T-cell (primary cell): ENCODE data around the gene ADGRG1. TPM values are rescaled to one million over a fixed set of nuclear protein-coding genes. Genes with fewer than 3 reads are reported as not detected.

Experiments
- ATAC-seq, 4 experiments: fragments of 200-7000 bp in 3 of 4; fragments of 150-1000 bp in 1 of 4; cut with Tn5 transposase; replicated peaks in 1 of 4; 1 replicate in 3 of 4; 2 replicates in 1 of 4; pipeline ENCODE4 v1.10.0; 2021; ENCODE audit warnings: moderate library complexity in 3 of 4, mild to moderate bottlenecking in 2 of 4, moderate number of reproducible peaks in 1 of 4
- CTCF ChIA-PET, 2 donors: fragments of 300-600 bp; sonication (Branson Sonifier 250); formaldehyde crosslinking; loops; one replicate each; lab custom pipeline; 2022; ENCODE audit warnings: antibody characterized with exemption in 2 of 2; lab: Charles Lee
- POLR2A ChIA-PET, 2 donors: fragments of 300-600 bp; sonication (Branson Sonifier 250); formaldehyde crosslinking; loops; one replicate each; lab custom pipeline; 2022; ENCODE audit warnings: antibody characterized with exemption in 2 of 2; lab: Charles Lee
- DNase-seq, 35 experiments: peaks; one replicate each; pipeline versions ENCODE4 v3.0.0 to v3.0.0-alpha.2; 2013 to 2023
- H3K27ac ChIP-seq: one replicate; pipeline ENCODE4 v1.5.1; 2013; ENCODE audit warnings: low read length
- H3K27me3 ChIP-seq, 2 experiments: replicated peaks in 1 of 2; 1 replicate in 1 of 2; 2 replicates in 1 of 2; pipeline versions ENCODE4 v1.6.1 to v1.7.0; 2013; ENCODE audit warnings: low read length in 1 of 2, mixed read lengths in 1 of 2; ENCODE audit not compliant: control insufficient read depth in 2 of 2, insufficient read depth in 2 of 2; ENCODE audit errors: extremely low read depth in 1 of 2
- H3K36me3 ChIP-seq, 2 donors: 1 replicate in 1 of 2; 2 replicates in 1 of 2; pipeline versions ENCODE4 v1.6.1 to v1.7.0; 2013; ENCODE audit warnings: low read length in 1 of 2; ENCODE audit not compliant: control insufficient read depth in 2 of 2, insufficient read depth in 1 of 2; ENCODE audit errors: extremely low read depth in 1 of 2
- H3K4me1 ChIP-seq, 2 experiments: 1 replicate in 1 of 2; 2 replicates in 1 of 2; pipeline versions ENCODE4 v1.6.1 to v1.7.0; 2013; ENCODE audit warnings: low read length in 2 of 2, mixed read lengths in 1 of 2; ENCODE audit not compliant: insufficient read depth in 2 of 2, control insufficient read depth in 1 of 2; ENCODE audit errors: extremely low read depth in 1 of 2
- H3K4me3 ChIP-seq, 2 donors: 1 replicate in 1 of 2; 2 replicates in 1 of 2; pipeline versions ENCODE4 v1.5.1 to v1.7.0; 2013; ENCODE audit warnings: mild to moderate bottlenecking in 2 of 2, low read length in 1 of 2, moderate library complexity in 1 of 2; ENCODE audit not compliant: control insufficient read depth in 1 of 2; ENCODE audit errors: extremely low read depth in 1 of 2
- H3K9me3 ChIP-seq: 2 replicates; pipeline ENCODE4 v1.7.0; 2013
- H3K27ac Mint-ChIP-seq, 2 donors: one replicate each; pipeline ENCODE4 v1.8.0; 2020 to 2021; ENCODE audit warnings: mild to moderate bottlenecking in 2 of 2, mixed read lengths in 2 of 2
- H3K27me3 Mint-ChIP-seq, 2 donors: one replicate each; pipeline ENCODE4 v1.8.0; 2021 to 2022; ENCODE audit warnings: mixed read lengths in 2 of 2
- H3K36me3 Mint-ChIP-seq: one replicate; pipeline ENCODE4 v1.8.0; 2021; ENCODE audit warnings: mixed read lengths
- H3K4me1 Mint-ChIP-seq, 3 donors: one replicate each; pipeline ENCODE4 v1.8.0; 2020 to 2022; ENCODE audit warnings: mixed read lengths in 3 of 3, mild to moderate bottlenecking in 1 of 3
- H3K4me3 Mint-ChIP-seq, 3 donors: one replicate each; pipeline ENCODE4 v1.8.0; 2020 to 2022; ENCODE audit warnings: mild to moderate bottlenecking in 3 of 3, mixed read lengths in 3 of 3, moderate library complexity in 3 of 3
- H3K9me3 Mint-ChIP-seq, 3 donors: one replicate each; pipeline ENCODE4 v1.8.0; 2020 to 2022; ENCODE audit warnings: mixed read lengths in 3 of 3
- WGBS: methylation state at CpG from one replicate; pipeline ENCODE4 v1.1.5; 2013; ENCODE audit warnings: missing lambda C conversion rate; ENCODE audit not compliant: insufficient coverage; 5-methylcytosine and 5-hydroxymethylcytosine counted together
- total RNA-seq, 35 experiments: library from RNA in 6 of 35; stranded (reverse) in 6 of 35; fragments of 120-200 nt in 1 of 35; gene quantifications; one replicate each; pipeline versions ENCODE4 v1.2.1 to v1.2.4 and lab custom pipeline; 2013 to 2026

Gene ADGRG1
- total RNA-seq, 5 donors from 2014 or later (not counting 1 experiment from before 2014, with no cell fraction given): 7.8 to 91.7 (median 11.7) TPM

- DNase-seq (no peak), ATAC-seq (no peak)
- Histone ChIP-seq H3K27ac (no peak overlapping the region), H3K9me3 (no peaks in the 10 kb centered on the region), H3K36me3 (peaks cover 0 to 32% of the 10 kb centered on the region in 2 donors), H3K4me1 (peaks cover 0 to 2% of the 10 kb centered on the region in 2 experiments), H3K4me3 (no peak overlapping the region), H3K27me3 (peaks cover 0 to 5% of the 10 kb centered on the region in 2 experiments)
- H3K36me3 Mint-ChIP-seq: no peaks in the 10 kb centered on the region
- no peaks in the 10 kb centered on the region for H3K4me1 Mint-ChIP-seq
- CTCF ChIA-PET: no interaction called here
- POLR2A ChIA-PET: no interaction called here
- no peaks in the 10 kb centered on the region for H3K9me3 Mint-ChIP-seq
- H3K27ac Mint-ChIP-seq: no peak overlapping the region
- H3K27me3 Mint-ChIP-seq: no peaks in the 10 kb centered on the region
- H3K4me3 Mint-ChIP-seq: no peak overlapping the region
- WGBS: 87% methylated on average over 20 of the region's 21 CpGs
Measured at GRCh38 chr16:57663436-57663835, 35.0 kb downstream of the ADGRG1 start.

- Mint-ChIP-seq H3K4me3 (no peak overlapping the region), H3K9me3 (no peaks in the 10 kb centered on the region), H3K4me1 (no peaks in the 10 kb centered on the region), H3K27ac (no peak overlapping the region), H3K36me3 (no peaks in the 10 kb centered on the region), H3K27me3 (no peaks in the 10 kb centered on the region)
- no peak for DNase-seq
- H3K4me1 ChIP-seq: no peaks in the 10 kb centered on the region
- ATAC-seq: no peak
- POLR2A ChIA-PET: interaction anchor here in 1 of 2 donors (0.7 kb wide), 1 partner anchor 202 kb away, joined by 4 read pairs; the partner anchor contains the start of gene POLR2C
- no peaks in the 10 kb centered on the region for H3K9me3 ChIP-seq
- 68% methylated on average over 7 of the region's 15 CpGs for WGBS
- H3K27me3 ChIP-seq: peaks cover 0 to 5% of the 10 kb centered on the region in 2 experiments
- H3K36me3 ChIP-seq: peaks cover 0 to 25% of the 10 kb centered on the region in 2 donors
- CTCF ChIA-PET: no interaction called here
- no peak overlapping the region for H3K4me3 ChIP-seq
- no peak overlapping the region for H3K27ac ChIP-seq
Measured at GRCh38 chr16:57663917-57664661, 35.7 kb downstream of the ADGRG1 start.

GRCh38 chr16:57664662-57665025 is 36.2 kb downstream of the ADGRG1 start:
- no peak overlapping the region for H3K27ac Mint-ChIP-seq
- Histone ChIP-seq H3K9me3 (no peaks in the 10 kb centered on the region), H3K4me3 (no peak overlapping the region), H3K27me3 (peaks cover 0 to 5% of the 10 kb centered on the region in 2 experiments), H3K36me3 (peaks cover 0 to 25% of the 10 kb centered on the region in 2 donors), H3K4me1 (no peaks in the 10 kb centered on the region), H3K27ac (no peak overlapping the region)
- ChIA-PET CTCF (no interaction called here), POLR2A (interaction anchor here in 1 of 2 donors (0.7 kb wide), 1 partner anchor 202 kb away, joined by 4 read pairs; the partner anchor contains the start of gene POLR2C)
- ATAC-seq (no peak), DNase-seq (no peak)
- no peak overlapping the region for H3K4me3 Mint-ChIP-seq
- WGBS: 98% methylated on average over 4 of the region's 6 CpGs
- H3K36me3 Mint-ChIP-seq: no peaks in the 10 kb centered on the region
- H3K27me3 Mint-ChIP-seq: no peaks in the 10 kb centered on the region
- no peaks in the 10 kb centered on the region for H3K9me3 Mint-ChIP-seq
- H3K4me1 Mint-ChIP-seq: no peaks in the 10 kb centered on the region

DNA sequence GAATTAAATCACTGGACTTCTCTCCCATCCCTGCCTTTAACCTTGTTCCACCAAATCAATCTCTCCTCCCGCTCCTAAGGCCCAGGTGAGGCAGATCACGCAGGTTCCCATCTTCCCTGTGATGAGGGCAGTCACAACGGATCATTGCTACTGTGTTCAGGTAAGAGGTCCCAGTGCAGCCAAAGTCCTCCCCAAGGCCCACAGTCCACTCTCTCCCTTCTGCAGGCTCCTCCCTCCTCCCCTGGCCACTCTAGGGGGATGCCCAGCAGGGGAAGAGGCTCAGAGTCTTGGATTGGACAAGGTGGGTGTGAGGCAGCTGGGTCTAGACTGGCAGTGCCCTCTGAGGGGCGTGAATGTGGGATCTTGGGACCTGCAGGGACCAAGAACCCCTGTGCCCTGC is 37.1 kb downstream of the ADGRG1 start:
- H3K9me3 ChIP-seq: no peaks in the 10 kb centered on the region
- Mint-ChIP-seq H3K27me3 (peaks cover 0 to 1% of the 10 kb centered on the region in 2 donors), H3K36me3 (no peaks in the 10 kb centered on the region), H3K9me3 (no peaks in the 10 kb centered on the region), H3K4me1 (no peaks in the 10 kb centered on the region), H3K4me3 (no peak overlapping the region), H3K27ac (no peak overlapping the region)
- no peaks in the 10 kb centered on the region for H3K4me1 ChIP-seq
- CTCF ChIA-PET: no interaction called here
- H3K4me3 ChIP-seq: no peak overlapping the region
- H3K36me3 ChIP-seq: peaks cover 0 to 19% of the 10 kb centered on the region in 2 donors
- WGBS: no CpG with 5 or more reads among the region's 4 CpGs
- peaks cover 0 to 5% of the 10 kb centered on the region in 2 experiments for H3K27me3 ChIP-seq
- H3K27ac ChIP-seq: no peak overlapping the region
- DNase-seq (no peak), ATAC-seq (no peak)
- POLR2A ChIA-PET: no interaction called here

- no peaks in the 10 kb centered on the region for H3K9me3 ChIP-seq
- no peak for ATAC-seq
- Mint-ChIP-seq H3K9me3 (no peaks in the 10 kb centered on the region), H3K36me3 (no peaks in the 10 kb centered on the region), H3K4me3 (no peak overlapping the region), H3K4me1 (no peaks in the 10 kb centered on the region), H3K27ac (no peak overlapping the region), H3K27me3 (peaks cover 0 to 1% of the 10 kb centered on the region in 2 donors)
- 89% methylated on average over 7 of the region's 11 CpGs for WGBS
- H3K4me1 ChIP-seq: no peaks in the 10 kb centered on the region
- no peak for DNase-seq
- CTCF ChIA-PET: no interaction called here
- H3K36me3 ChIP-seq: peaks cover 0 to 12% of the 10 kb centered on the region in 2 donors
- no peak overlapping the region for H3K4me3 ChIP-seq
- H3K27ac ChIP-seq: no peak overlapping the region
- POLR2A ChIA-PET: no interaction called here
- H3K27me3 ChIP-seq: peaks cover 0 to 5% of the 10 kb centered on the region in 2 experiments
Measured at GRCh38 chr16:57666353-57667047, 38.1 kb downstream of the ADGRG1 start.

DNA sequence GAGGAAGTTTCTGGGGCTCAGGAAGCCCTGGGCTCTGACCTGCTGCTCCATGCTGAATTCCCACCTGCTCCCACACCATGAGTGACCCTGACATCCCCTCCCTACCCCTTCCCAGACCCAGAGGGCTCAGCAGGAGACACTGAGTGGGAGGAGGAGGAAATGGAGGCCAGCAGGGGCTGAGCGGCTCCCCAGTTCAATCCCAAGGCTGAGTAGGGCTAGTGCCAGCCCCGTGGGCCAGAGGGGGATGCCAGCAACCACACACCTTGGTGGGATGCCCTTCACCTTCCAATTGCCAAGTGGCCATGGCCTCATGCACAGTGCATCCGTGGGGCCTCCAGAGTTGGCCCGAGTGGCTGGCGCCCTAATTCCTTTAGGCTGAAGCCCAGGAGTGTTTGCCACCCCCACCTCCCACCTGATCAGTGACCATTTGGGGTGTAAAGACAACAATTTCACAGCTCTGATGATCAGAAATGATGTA is 38.7 kb downstream of the ADGRG1 start:
- POLR2A ChIA-PET: interaction anchor here in 1 of 2 donors (0.5 kb wide), 1 partner anchor 55 kb away, joined by 5 read pairs; no protein-coding TSS in a partner anchor
- ATAC-seq (no peak), DNase-seq (no peak)
- no peaks in the 10 kb centered on the region for H3K4me1 ChIP-seq
- H3K4me3 Mint-ChIP-seq: no peak overlapping the region
- H3K4me1 Mint-ChIP-seq: no peaks in the 10 kb centered on the region
- WGBS: 83% methylated on average over 3 of the region's 5 CpGs
- CTCF ChIA-PET: no interaction called here
- H3K4me3 ChIP-seq: no peak overlapping the region
- no peak overlapping the region for H3K27ac ChIP-seq
- peaks cover 0 to 1% of the 10 kb centered on the region in 2 donors for H3K27me3 Mint-ChIP-seq
- H3K27ac Mint-ChIP-seq: no peak overlapping the region
- peaks cover 0 to 8% of the 10 kb centered on the region in 2 donors for H3K36me3 ChIP-seq
- peaks cover 0 to 5% of the 10 kb centered on the region in 2 experiments for H3K27me3 ChIP-seq
- no peaks in the 10 kb centered on the region for H3K36me3 Mint-ChIP-seq
- H3K9me3 Mint-ChIP-seq: no peaks in the 10 kb centered on the region
- no peaks in the 10 kb centered on the region for H3K9me3 ChIP-seq
